HepG2 (cell line): ENCODE measurements around the gene SH2D2A. TPM values are rescaled to one million over a fixed set of nuclear protein-coding genes. Genes with fewer than 3 reads are reported as not detected.

Experiments used
- ATAC-seq: fragments of 200-7000 bp; cut with Tn5 transposase; 3 replicates; pipeline ENCODE4 v1.9.1; 2020; ENCODE audit warnings: mild to moderate bottlenecking, moderate library complexity
- BruUV-seq: library from RNA; stranded (reverse); fragments of 400-500 nt; replicated peaks from 2 replicates; lab custom pipeline; 2021; lab: Mats Ljungman, UMichigan
- CTCF ChIA-PET: fragments of 300-600 bp; formaldehyde crosslinking; extraction: SDS; loops from one replicate; lab custom pipeline; 2021; ENCODE audit warnings: low total read pairs, inconsistent platforms, low intra/inter-chr PET ratio; lab: Yijun Ruan, JAX
- POLR2A ChIA-PET: fragments of 350-600 bp; sonication (Branson Sonifier 250); formaldehyde crosslinking; loops from one replicate; lab custom pipeline; 2020; ENCODE audit warnings: antibody characterized with exemption, inconsistent platforms; lab: Yijun Ruan, JAX
- DNase-seq: peaks from one replicate; pipeline ENCODE4 v3.0.0-alpha.2; 2015; ENCODE audit warnings: low spot score
- FAIRE-seq: peaks from 3 replicates; lab custom pipeline; 2011; peaks lifted over from hg19 to GRCh38; lab: Jason Lieb, UNC
- H2AFZ ChIP-seq: one replicate; pipeline ENCODE4 v1.6.1; 2011; ENCODE audit warnings: low read length, inconsistent platforms
- H3K27ac ChIP-seq: fragments of 300-600 bp; 3 replicates; pipeline ENCODE4 v1.8.0; 2011; ENCODE audit warnings: mixed run types, mild to moderate bottlenecking, mixed read lengths, low read length, inconsistent platforms; ENCODE audit not compliant: insufficient read depth; ENCODE audit errors: extremely low read length
- H3K27me3 ChIP-seq, 2 experiments: fragments of 200-600 bp in 1 of 2; 2 replicates in 1 of 2; 3 replicates in 1 of 2; pipeline versions ENCODE4 v1.6.0 to v1.8.0; 2011; ENCODE audit warnings: low read length in 2 of 2, mild to moderate bottlenecking in 2 of 2, moderate library complexity in 2 of 2, inconsistent platforms in 1 of 2; ENCODE audit not compliant: insufficient read depth in 2 of 2, control insufficient read depth in 1 of 2
- H3K36me3 ChIP-seq, 2 experiments: fragments of 200-600 bp in 1 of 2; replicated peaks in 1 of 2; 2 replicates in 1 of 2; 3 replicates in 1 of 2; pipeline versions ENCODE4 v1.5.1 to v1.8.0; 2011; ENCODE audit warnings: low read length in 2 of 2, inconsistent platforms in 1 of 2; ENCODE audit not compliant: insufficient read depth in 2 of 2, control insufficient read depth in 1 of 2
- H3K4me1 ChIP-seq: 2 replicates; pipeline ENCODE4 v1.5.1; 2012; ENCODE audit warnings: low read length, inconsistent platforms; ENCODE audit not compliant: insufficient read depth
- H3K4me2 ChIP-seq: 2 replicates; pipeline ENCODE4 v1.6.0; 2011; ENCODE audit warnings: low read depth, low read length, inconsistent platforms
- H3K4me3 ChIP-seq, 3 experiments: fragments of 200-600 bp in 1 of 3; sonication (generic), shearing (Covaris generic) in 1 of 3; replicated peaks in 1 of 3; 2 replicates each; pipeline ENCODE4 v1.5.1; 2011 to 2016; ENCODE audit warnings: low read length in 3 of 3, inconsistent platforms in 2 of 3, low read depth in 2 of 3, mild to moderate bottlenecking in 2 of 3, control low read depth in 1 of 3, mixed read lengths in 1 of 3; ENCODE audit not compliant: insufficient read depth in 1 of 3
- H3K79me2 ChIP-seq: one replicate; pipeline ENCODE4 v1.6.1; 2011; ENCODE audit warnings: low read length, inconsistent platforms; ENCODE audit not compliant: insufficient read depth
- H3K9ac ChIP-seq: 2 replicates; pipeline ENCODE4 v1.6.0; 2011; ENCODE audit warnings: mild to moderate bottlenecking, low read depth, low read length, inconsistent platforms; ENCODE audit not compliant: insufficient read depth
- H3K9me3 ChIP-seq: 2 replicates; pipeline ENCODE4 v1.5.1; 2012; ENCODE audit warnings: mild to moderate bottlenecking, low read length
- H4K20me1 ChIP-seq: 2 replicates; pipeline ENCODE4 v1.6.0; 2011; ENCODE audit warnings: inconsistent platforms, mild to moderate bottlenecking, low read length, moderate library complexity; ENCODE audit not compliant: insufficient read depth
- AGO1 ChIP-seq: fragments of 200-400 bp; formaldehyde crosslinking; IDR thresholded peaks from 2 replicates; pipeline ENCODE4 v1.6.1; 2017; ENCODE audit warnings: mild to moderate bottlenecking, low read depth, low read length, moderate library complexity; ENCODE audit not compliant: poor library complexity, severe bottlenecking
- FOXM1 ChIP-seq: sonication (generic); formaldehyde crosslinking; IDR thresholded peaks from 2 replicates; pipeline ENCODE4 v1.5.0; 2020; ENCODE audit warnings: missing genetic modification reagents
- HIVEP1 ChIP-seq: sonication (generic); formaldehyde crosslinking; IDR thresholded peaks from 2 replicates; pipeline ENCODE4 v1.4.0; 2020; ENCODE audit warnings: mild to moderate bottlenecking, missing genetic modification reagents
- NCOA5 ChIP-seq: sonication (generic); formaldehyde crosslinking; IDR thresholded peaks from 2 replicates; pipeline ENCODE4 v1.4.0; 2020; ENCODE audit warnings: missing genetic modification reagents
- PAWR ChIP-seq: sonication (generic); formaldehyde crosslinking; IDR thresholded peaks from 2 replicates; pipeline ENCODE4 v1.4.0; 2020; ENCODE audit warnings: missing genetic modification reagents, mild to moderate bottlenecking, borderline replicate concordance
- SMARCE1 ChIP-seq: fragments of 450-650 bp; IDR thresholded peaks from 2 replicates; pipeline ENCODE4 v1.6.1; 2017; ENCODE audit warnings: borderline replicate concordance
- TGIF2 ChIP-seq: IDR thresholded peaks from 2 replicates; pipeline ENCODE4 v1.6.1; 2016; ENCODE audit warnings: control low read depth, missing compliant biosample characterization
- ZFP36L1 ChIP-seq: sonication (generic); formaldehyde crosslinking; IDR thresholded peaks from 2 replicates; pipeline ENCODE4 v1.8.0; 2022; ENCODE audit warnings: mild to moderate bottlenecking, missing genetic modification reagents, moderate library complexity
- ZNF121 ChIP-seq: sonication (generic); formaldehyde crosslinking; IDR thresholded peaks from 2 replicates; pipeline ENCODE4 v1.5.0; 2020; ENCODE audit warnings: mild to moderate bottlenecking, missing genetic modification reagents
- ZNF780A ChIP-seq: sonication (generic); formaldehyde crosslinking; IDR thresholded peaks from 2 replicates; pipeline ENCODE4 v1.8.0; 2022; ENCODE audit warnings: mild to moderate bottlenecking, missing genetic modification reagents, moderate library complexity
- ZZZ3 ChIP-seq: sonication (generic); formaldehyde crosslinking; IDR thresholded peaks from 2 replicates; pipeline ENCODE4 v1.4.0; 2020; ENCODE audit warnings: missing genetic modification reagents, mild to moderate bottlenecking, borderline replicate concordance
- WGBS: methylation state at CpG from one replicate; pipeline ENCODE4 v1.1.6; 2017; ENCODE audit warnings: low lambda C conversion rate; 5-methylcytosine and 5-hydroxymethylcytosine counted together
- in situ Hi-C: cut with HindIII; loops from 2 replicates; pipeline ENCODE4 v1.10.0; 2017; ENCODE audit warnings: low pct_unique_long_range_greater_than_20kb; ENCODE audit not compliant: extremely low pct_ligation_motif_present
- intact Hi-C: fragments of 100-400 bp; cut with micrococcal nuclease; formaldehyde crosslinking; loops from one replicate; pipeline ENCODE4 v1.10.0; 2022; ENCODE audit not compliant: unreplicated experiment
- polyA plus RNA-seq, 8 experiments: library from polyadenylated mRNA; depleted of rRNA in 3 of 8; stranded (reverse) in 7 of 8; unstranded in 1 of 8; fragments of >200 nt; fragmentation: Illumina TruSeq in 4 of 8; extraction: Trizol in 4 of 8; gene quantifications; 2 replicates each; pipeline versions ENCODE4 v1.2.1 to v1.2.3, GENCODE V29; 2011 to 2016; ENCODE audit warnings: low read depth in 4 of 8, missing spikeins in 1 of 8, mixed read lengths in 1 of 8; ENCODE audit not compliant: insufficient read depth in 1 of 8
- total RNA-seq, 5 experiments: library from RNA; depleted of rRNA; stranded (reverse); fragments of >200 nt; fragmentation: Illumina TruSeq; extraction: Trizol; gene quantifications; 2 replicates each; pipeline ENCODE4 v1.2.3, GENCODE V29; 2016; ENCODE audit warnings: low read depth in 1 of 5

SH2D2A gene
- total and polyA plus RNA-seq, 2 of the 13 experiments (the other 11 are each of a cell fraction or from before 2014, with no cell fraction given): 0.57 to 0.73 TPM

DNA sequence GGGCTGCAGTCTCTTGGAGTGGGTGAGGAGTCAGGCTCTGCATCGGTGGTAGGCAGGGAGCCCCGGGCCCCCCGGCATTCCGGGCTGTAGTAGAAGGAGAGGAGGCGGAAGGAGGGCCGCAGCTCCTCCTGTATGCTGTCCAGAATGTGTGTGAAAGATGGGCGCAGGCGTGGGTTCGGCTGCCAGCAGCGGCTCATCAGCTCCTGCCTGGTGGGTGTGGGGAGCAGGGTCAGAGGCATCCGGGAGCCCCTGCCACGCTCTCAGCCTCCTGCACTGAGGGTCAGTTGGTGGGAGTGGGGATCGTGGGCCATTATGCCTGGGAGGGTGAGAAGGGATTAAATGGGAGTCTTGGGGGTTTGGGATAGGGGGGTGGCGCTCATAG is 24.2 kb upstream of the SH2D2A start:
- no peak overlapping the region for H3K27ac ChIP-seq
- no peaks in the 10 kb centered on the region for H3K79me2 ChIP-seq
- FAIRE-seq (no peak), ATAC-seq (no peak), DNase-seq (no peak)
- H3K9ac ChIP-seq: no peak overlapping the region
- WGBS: 14% methylated on average over 13 of the region's 14 CpGs
- H2AFZ ChIP-seq: no peak overlapping the region
- no peaks in the 10 kb centered on the region for H3K4me1 ChIP-seq
- H4K20me1 ChIP-seq: 0 out of 2 replicates have a peak, but pooled peaks cover 5% of the 10 kb centered on the region
- TF ChIP-seq ZZZ3 (CRISPR knock-in tag) (no peak), NCOA5 (CRISPR knock-in tag) (no peak), HIVEP1 (CRISPR knock-in tag) (no peak), FOXM1 (CRISPR knock-in tag) (no peak), PAWR (CRISPR knock-in tag) (no peak), TGIF2 (CRISPR knock-in tag) (no peak), ZNF780A (CRISPR knock-in tag) (no peak), SMARCE1 (no peak), AGO1 (no peak), ZNF121 (CRISPR knock-in tag) (no peak), ZFP36L1 (CRISPR knock-in tag) (no peak)
- CTCF ChIA-PET: no interaction called here
- POLR2A ChIA-PET: interaction anchor here (0.7 kb wide), 1 partner anchor 113 kb away, joined by 3 read pairs; the partner anchor contains the start of genes ISG20L2 and METTL25B
- intact Hi-C loops: no loop called here
- peaks cover 1 to 49% of the 10 kb centered on the region in 2 experiments; a peak in 3 of 5 replicates for H3K27me3 ChIP-seq
- no peaks in the 10 kb centered on the region for H3K9me3 ChIP-seq
- H3K4me2 ChIP-seq: no peak overlapping the region
- BruUV-seq: no TSS peak
- in situ Hi-C loops: no loop called here
- H3K4me3 ChIP-seq: no peak overlapping the region
- no peaks in the 10 kb centered on the region for H3K36me3 ChIP-seq
